ENCODE results near the gene FRMD3.
"Not testable (repeated sequence)": the region's sequence is repeated elsewhere in the genome, so short reads cannot be mapped to it uniquely, and the experiment has no call there.

FRMD3 gene

DNA sequence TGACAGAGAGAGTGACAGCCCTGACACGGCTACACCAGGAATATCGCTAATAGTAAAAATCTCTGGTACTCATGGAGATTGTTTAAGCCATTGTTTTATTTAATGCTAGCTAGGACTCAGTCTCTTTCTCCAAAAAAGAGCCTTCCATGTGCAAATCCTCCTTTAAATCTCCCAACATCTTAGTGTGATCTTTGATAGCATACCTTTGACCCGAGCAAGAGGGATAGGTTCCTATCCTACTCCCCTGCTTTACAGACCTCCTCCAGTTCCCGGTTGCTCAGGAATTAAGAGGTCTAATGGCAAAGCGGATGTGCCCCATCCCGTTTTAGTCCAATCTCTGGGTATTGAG, 663 bp upstream of the FRMD3 start:
- no peaks in the 10 kb centered on the region for H3K9me3 Mint-ChIP-seq
- no peaks in the 10 kb centered on the region for H3K36me3 Mint-ChIP-seq (ENCODE audit: low read depth)
- DNase-seq: no peak
- H3K27ac Mint-ChIP-seq: no peak overlapping the region
- peaks cover 42% of the 10 kb centered on the region for H3K27me3 Mint-ChIP-seq
- peak overlapping the region; percentile 46 for H3K4me3 Mint-ChIP-seq
- peaks cover 6% of the 10 kb centered on the region for H3K4me1 Mint-ChIP-seq (ENCODE audit: low read depth)

DNA sequence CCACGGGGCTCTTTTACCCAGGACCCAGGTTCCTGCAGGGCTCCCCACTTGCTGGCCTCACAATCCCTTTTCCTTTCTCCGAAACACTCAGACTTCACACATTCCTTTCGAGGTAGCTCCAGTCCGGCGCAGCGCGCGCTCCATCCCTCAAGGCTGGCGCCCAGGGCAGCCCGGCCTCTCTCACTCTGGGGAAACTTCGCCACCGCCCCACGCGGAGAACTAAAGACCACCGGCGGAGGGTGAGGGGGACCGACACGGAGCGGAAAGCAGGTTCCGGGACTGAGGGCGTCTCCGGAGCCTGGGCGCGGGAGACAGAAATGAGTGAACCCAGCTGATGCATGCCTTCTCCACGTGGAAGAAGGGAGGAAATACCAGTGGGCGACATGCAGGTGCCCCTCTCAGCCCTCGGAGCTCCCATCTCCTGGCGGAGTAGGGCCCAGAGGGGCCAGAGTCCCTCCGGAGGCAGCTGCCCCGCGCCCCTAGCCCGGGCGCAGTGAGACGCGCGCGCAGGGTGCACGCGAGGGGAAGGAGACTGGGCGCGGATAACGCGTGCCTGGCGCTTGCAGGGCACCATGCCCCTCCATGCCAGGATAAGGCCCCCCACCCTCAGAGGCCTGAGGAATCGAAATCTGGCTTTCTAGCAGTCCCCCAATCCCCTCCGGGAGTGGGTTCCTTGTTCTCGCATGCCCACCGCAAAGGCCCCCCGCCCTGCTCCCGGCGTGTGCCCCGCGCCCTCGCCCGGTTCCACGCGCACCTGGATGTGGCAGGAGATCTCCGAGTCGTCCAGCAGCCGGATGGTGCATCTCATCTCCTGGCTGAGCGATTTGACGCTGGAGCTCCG, 650 bp downstream of the FRMD3 start:
- Mint-ChIP-seq H3K9me3 (no peaks in the 10 kb centered on the region), H3K27ac (no peak overlapping the region), H3K36me3 (ENCODE audit: low read depth) (no peaks in the 10 kb centered on the region), H3K4me3 (no peak overlapping the region), H3K27me3 (peaks cover 42% of the 10 kb centered on the region), H3K4me1 (ENCODE audit: low read depth) (peaks cover 6% of the 10 kb centered on the region)
- no peak for DNase-seq

DNA sequence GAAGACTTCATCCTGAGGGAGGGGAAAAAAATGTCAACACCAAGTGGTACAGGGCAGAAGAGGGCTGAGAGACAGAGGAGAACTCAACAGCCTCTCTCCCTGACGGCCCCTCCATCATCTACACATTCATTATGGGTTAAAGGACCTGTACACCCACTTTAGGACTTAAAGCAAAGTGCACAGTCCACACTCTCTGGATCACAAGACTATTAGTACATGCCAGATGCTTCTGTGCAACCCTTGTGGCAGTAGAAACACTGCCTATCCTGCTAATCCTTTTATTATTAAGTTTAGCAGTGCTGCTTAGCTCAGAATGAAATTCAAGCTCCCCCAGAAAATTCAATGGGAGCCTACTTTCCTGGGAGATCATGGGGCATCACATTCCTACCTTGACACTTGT, 1.9 kb downstream of the FRMD3 start:
- Mint-ChIP-seq H3K36me3 (ENCODE audit: low read depth) (no peaks in the 10 kb centered on the region), H3K27ac (no peak overlapping the region), H3K4me3 (no peak overlapping the region), H3K9me3 (no peaks in the 10 kb centered on the region), H3K4me1 (ENCODE audit: low read depth) (peaks cover 6% of the 10 kb centered on the region), H3K27me3 (peaks cover 42% of the 10 kb centered on the region)
- no peak for DNase-seq

DNA sequence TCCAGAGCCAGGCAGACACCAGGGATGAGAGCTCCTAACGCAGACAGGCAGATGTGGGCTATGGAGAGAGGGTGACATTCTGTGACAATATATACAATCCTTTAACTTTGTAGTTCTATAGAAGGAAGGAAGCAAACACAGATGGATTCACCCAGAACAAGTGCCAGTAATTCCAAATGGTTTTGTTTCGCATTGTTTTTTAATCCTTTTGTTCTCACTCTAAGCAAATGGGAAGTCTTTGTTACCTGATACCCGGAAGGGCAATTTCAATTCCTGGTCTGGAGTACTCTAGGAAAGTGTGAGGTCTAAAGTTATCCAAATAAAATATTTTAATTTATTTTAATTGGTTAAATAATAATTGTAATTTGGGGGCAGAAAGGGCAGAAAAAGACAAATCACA, 2.5 kb downstream of the FRMD3 start:
- Mint-ChIP-seq H3K4me3 (no peak overlapping the region), H3K27me3 (peaks cover 37% of the 10 kb centered on the region), H3K4me1 (ENCODE audit: low read depth) (peaks cover 6% of the 10 kb centered on the region), H3K36me3 (ENCODE audit: low read depth) (no peaks in the 10 kb centered on the region), H3K27ac (no peak overlapping the region), H3K9me3 (no peaks in the 10 kb centered on the region)
- DNase-seq: no peak

DNA sequence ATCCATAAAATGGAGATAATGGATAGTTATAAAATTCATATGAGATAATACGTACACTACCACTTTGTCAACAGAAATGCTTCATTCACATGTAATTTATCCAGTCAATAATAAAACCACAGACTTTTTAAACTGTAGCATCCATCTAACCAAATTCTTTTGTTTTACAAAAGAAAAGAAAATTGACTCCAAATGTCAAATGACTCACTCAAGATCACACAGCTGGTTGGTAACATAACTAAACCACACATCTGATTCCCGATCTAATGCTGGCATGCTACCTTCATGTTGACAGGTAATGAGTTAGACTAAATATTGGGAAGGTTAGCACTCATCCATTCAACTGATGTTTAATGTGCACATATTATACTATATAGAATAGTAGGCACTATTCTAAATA, 4.9 kb downstream of the FRMD3 start:
- H3K36me3 Mint-ChIP-seq (ENCODE audit: low read depth): no peaks in the 10 kb centered on the region
- H3K4me3 Mint-ChIP-seq: no peak overlapping the region
- peaks cover 8% of the 10 kb centered on the region for H3K9me3 Mint-ChIP-seq
- peaks cover 13% of the 10 kb centered on the region for H3K27me3 Mint-ChIP-seq
- H3K4me1 Mint-ChIP-seq (ENCODE audit: low read depth): no peaks in the 10 kb centered on the region
- H3K27ac Mint-ChIP-seq: no peak overlapping the region
- DNase-seq: no peak

DNA sequence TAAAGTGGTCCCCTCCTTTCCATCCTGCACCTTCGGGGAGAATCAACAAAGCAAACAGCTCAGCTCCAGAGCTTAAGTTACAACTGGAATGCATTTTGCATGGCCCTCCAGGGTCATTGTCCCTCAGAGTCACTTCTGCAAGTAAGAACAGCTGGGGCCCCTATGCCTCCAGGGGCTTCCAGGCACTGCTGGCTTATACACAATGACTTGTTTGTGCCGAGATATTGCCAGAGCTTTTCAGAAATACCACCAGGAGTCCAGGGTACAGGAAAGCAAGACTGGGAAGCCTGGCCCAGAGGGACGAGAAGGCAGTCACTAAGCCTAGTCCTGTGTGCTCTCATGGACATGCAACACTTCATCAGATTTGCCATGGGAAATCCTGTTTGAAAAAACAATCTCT, 11.3 kb downstream of the FRMD3 start:
- Mint-ChIP-seq H3K4me1 (ENCODE audit: low read depth) (no peaks in the 10 kb centered on the region), H3K9me3 (peaks cover 8% of the 10 kb centered on the region), H3K36me3 (ENCODE audit: low read depth) (no peaks in the 10 kb centered on the region), H3K27me3 (no peaks in the 10 kb centered on the region), H3K27ac (no peak overlapping the region), H3K4me3 (no peak overlapping the region)
- DNase-seq: no peak

DNA sequence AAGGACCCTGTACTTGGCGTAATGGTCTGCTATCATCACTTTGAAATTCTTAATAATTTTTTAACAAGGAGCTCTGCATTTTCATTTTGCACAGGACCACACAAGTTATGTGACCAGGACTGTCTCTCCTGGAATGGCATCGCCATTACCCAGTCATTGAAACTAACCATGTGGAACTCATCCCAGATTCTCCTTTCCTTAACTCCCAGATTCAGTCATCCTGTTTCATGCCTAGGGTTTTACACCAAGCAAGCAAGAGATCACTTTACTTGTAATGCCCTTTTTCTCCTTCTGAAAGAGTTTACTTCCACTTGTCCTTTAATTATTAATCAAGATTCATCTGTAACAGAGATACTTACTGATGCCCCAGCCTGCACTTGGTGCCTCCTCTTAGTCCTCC, 12.0 kb downstream of the FRMD3 start:
- H3K4me1 Mint-ChIP-seq (ENCODE audit: low read depth): no peaks in the 10 kb centered on the region
- H3K27me3 Mint-ChIP-seq: no peaks in the 10 kb centered on the region
- H3K9me3 Mint-ChIP-seq: peaks cover 8% of the 10 kb centered on the region
- H3K4me3 Mint-ChIP-seq: no peak overlapping the region
- no peaks in the 10 kb centered on the region for H3K36me3 Mint-ChIP-seq (ENCODE audit: low read depth)
- H3K27ac Mint-ChIP-seq: no peak overlapping the region
- no peak for DNase-seq

DNA sequence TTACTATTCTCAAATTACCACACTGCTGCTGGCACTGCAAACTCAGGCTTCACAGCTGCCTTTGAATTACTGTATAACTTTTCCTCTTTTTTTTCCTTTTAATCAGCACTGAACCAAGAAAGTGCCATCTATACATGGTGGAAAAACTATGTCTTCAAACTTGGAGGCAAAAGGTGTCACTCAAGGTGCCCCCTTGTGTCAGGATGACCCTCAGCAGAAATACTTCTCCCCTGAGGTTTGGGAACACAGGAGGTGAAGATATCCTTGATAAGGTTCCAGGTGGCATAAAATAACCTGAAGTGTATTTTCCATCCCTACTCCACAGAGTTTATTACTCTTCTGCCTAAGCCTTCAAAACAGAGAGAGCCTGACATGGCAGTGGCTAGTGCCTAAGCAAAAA, 14.5 kb downstream of the FRMD3 start:
- Mint-ChIP-seq H3K4me1 (ENCODE audit: low read depth) (no peaks in the 10 kb centered on the region), H3K27ac (no peak overlapping the region), H3K4me3 (no peak overlapping the region), H3K9me3 (peaks cover 3% of the 10 kb centered on the region), H3K36me3 (ENCODE audit: low read depth) (no peaks in the 10 kb centered on the region), H3K27me3 (no peaks in the 10 kb centered on the region)
- DNase-seq: no peak

DNA sequence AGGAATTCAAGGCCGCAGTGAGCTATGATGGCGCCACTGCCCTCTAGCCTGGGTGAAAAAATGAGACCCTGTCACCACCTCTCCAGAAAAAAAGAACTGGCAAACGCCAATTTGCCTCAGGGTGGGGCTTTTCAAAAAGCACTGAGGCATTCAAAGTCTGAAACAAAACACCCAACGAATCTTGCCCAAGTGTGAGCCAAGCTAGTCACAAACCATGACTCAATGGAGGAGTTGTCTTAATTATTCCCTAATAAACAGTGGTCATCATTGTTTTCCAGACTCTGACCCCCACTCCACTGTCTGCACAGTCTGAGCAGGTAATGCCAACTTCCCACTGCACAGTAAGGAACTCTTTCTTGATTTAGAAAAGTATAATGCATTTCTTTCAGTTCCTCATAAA, 16.8 kb downstream of the FRMD3 start:
- H3K27me3 Mint-ChIP-seq: peaks cover 3% of the 10 kb centered on the region
- no peaks in the 10 kb centered on the region for H3K4me1 Mint-ChIP-seq (ENCODE audit: low read depth)
- no peak for DNase-seq

DNA sequence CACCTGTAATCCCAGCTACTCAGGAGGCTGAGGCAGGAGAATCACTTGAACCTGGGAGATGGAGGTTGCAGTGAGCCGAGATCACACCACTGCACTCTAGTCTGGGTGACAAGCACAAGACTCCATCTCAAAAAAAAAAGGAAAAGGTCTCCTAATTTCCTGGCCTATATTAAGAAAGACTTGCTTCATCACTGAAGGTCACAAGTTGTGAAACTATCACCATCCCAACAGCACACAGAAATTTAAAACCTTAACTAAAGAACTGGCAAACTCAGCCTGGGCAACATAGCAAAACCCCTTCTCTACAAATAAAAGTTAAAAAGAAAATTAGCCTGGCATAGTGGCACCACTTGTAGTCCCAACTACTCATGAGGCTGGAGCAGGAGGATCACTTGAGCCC, 17.2 kb downstream of the FRMD3 start:
- H3K4me1 Mint-ChIP-seq (ENCODE audit: low read depth): no peaks in the 10 kb centered on the region
- no peak overlapping the region for H3K4me3 Mint-ChIP-seq

More for the DNA sequence above, 16.8 kb downstream of the FRMD3 start:
- H3K9me3 Mint-ChIP-seq: peaks cover 3% of the 10 kb centered on the region
- no peaks in the 10 kb centered on the region for H3K36me3 Mint-ChIP-seq (ENCODE audit: low read depth)
- H3K27ac Mint-ChIP-seq: no peak overlapping the region
- no peak overlapping the region for H3K4me3 Mint-ChIP-seq

DNA sequence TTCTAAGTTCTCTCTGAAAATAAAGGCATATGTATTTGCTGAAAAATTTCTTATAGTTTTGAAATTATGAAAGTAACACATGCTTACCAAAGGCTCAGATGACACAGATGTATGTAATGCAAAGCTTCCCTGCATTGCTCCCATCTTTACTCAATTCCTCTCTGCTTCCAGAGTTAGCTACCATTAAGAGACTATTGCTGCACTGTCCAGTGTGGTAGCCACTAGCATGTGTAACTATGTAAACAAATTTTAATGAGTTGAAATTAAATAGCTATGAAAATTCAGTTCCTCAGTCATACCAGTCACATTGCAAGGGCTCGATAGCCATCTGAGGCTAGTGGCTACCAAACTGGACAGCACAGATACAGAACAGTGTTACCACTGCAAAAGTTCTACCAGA, 17.9 kb downstream of the FRMD3 start:
- Mint-ChIP-seq H3K4me3 (no peak overlapping the region), H3K27ac (no peak overlapping the region), H3K4me1 (ENCODE audit: low read depth) (no peaks in the 10 kb centered on the region), H3K27me3 (peaks cover 6% of the 10 kb centered on the region), H3K36me3 (ENCODE audit: low read depth) (no peaks in the 10 kb centered on the region), H3K9me3 (peaks cover 3% of the 10 kb centered on the region)
- no peak for DNase-seq

More for the DNA sequence above, 17.2 kb downstream of the FRMD3 start:
- DNase-seq: no peak
- no peaks in the 10 kb centered on the region for H3K36me3 Mint-ChIP-seq (ENCODE audit: low read depth)
- H3K27me3 Mint-ChIP-seq: peaks cover 3% of the 10 kb centered on the region
- H3K27ac Mint-ChIP-seq: no peak overlapping the region
- H3K9me3 Mint-ChIP-seq: peaks cover 3% of the 10 kb centered on the region

DNA sequence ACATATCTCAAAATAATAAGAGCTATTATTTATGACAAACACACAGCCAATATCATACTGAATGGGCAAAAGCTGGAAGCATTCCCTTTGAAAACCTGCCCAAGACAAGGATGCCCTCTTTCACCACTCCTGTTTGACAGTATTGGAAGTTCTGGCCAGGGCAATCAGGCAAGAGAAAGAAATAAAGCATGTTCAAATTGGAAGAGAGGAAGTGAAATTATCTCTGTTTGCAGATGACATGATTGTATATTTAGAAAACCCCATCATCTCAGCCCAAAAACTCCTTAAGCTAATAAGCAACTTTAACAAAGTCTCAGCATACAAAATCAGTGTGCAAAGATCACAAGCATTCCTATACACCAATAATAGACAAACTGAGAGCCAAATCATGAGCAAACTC, 20.2 kb downstream of the FRMD3 start:
- H3K9me3 Mint-ChIP-seq; H3K36me3 Mint-ChIP-seq (ENCODE audit: low read depth); H3K27ac Mint-ChIP-seq; H3K4me1 Mint-ChIP-seq (ENCODE audit: low read depth); H3K4me3 Mint-ChIP-seq; DNase-seq; H3K27me3 Mint-ChIP-seq: not testable (repeated sequence)

DNA sequence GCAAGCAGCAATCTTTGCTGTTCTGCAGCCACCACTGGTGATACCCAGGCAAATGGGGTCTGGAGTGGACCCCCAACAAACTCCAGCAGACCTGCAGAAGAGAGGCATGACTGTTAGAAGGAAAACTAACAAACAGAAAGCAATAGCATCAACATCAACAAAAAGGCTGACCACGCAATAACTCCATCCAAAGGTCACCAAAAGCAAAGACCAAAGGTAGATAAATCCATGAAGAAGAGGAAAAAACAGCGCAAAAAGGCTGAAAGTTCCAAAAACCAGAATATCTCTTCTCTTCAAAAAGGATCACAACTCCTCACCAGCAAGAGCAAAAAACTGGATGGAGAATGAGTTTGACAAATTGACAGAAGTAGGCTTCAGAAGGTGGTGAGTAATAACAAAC, 23.4 kb downstream of the FRMD3 start:
- no peaks in the 10 kb centered on the region for H3K36me3 Mint-ChIP-seq (ENCODE audit: low read depth)
- DNase-seq: no peak
- no peak overlapping the region for H3K27ac Mint-ChIP-seq
- H3K4me1 Mint-ChIP-seq (ENCODE audit: low read depth): no peaks in the 10 kb centered on the region
- peaks cover 6% of the 10 kb centered on the region for H3K27me3 Mint-ChIP-seq
- H3K9me3 Mint-ChIP-seq: peaks cover 2% of the 10 kb centered on the region
- no peak overlapping the region for H3K4me3 Mint-ChIP-seq

DNA sequence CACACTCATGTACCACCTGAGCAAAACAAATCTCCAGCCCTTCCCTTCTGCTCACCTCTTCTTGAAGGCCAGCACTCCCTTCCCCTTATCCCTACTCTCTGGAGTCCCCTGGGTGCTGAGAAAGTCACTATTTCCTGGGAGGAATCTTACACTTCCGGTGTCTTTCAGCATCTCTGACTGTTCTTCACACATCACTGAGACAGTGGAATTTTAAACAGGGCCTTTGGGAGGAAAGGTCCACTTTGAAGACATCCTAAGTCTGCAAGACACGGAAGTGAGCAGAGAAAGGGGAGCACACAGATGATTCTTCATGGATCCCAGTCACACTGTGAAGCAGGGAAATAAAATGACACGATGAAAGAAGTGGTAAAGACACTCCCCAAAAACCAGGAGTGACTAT, 25.6 kb downstream of the FRMD3 start:
- no peaks in the 10 kb centered on the region for H3K36me3 Mint-ChIP-seq (ENCODE audit: low read depth)
- no peak overlapping the region for H3K4me3 Mint-ChIP-seq
- H3K4me1 Mint-ChIP-seq (ENCODE audit: low read depth): peaks cover 7% of the 10 kb centered on the region
- DNase-seq: no peak
- no peak overlapping the region for H3K27ac Mint-ChIP-seq
- H3K27me3 Mint-ChIP-seq: peaks cover 4% of the 10 kb centered on the region
- no peaks in the 10 kb centered on the region for H3K9me3 Mint-ChIP-seq

DNA sequence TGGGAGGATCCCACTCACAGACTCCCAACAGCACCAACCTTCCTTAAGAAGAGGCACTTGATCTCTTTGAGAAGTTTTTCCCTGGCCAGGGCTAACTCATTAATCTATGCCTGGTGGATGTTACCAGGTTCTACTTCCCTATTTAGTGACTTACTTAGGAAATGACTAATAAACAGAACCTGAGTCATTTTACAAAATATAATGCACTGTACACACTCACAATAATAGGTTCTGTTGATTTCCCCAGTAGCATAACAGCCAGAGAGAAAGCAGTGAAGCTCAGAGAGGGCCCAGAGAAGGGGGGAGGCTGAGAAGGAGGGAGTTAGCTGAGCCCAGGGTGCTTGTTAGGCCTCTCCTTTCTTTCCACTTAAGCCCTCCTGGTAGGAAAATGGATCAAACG, 27.1 kb downstream of the FRMD3 start:
- Mint-ChIP-seq H3K27ac (no peak overlapping the region), H3K36me3 (ENCODE audit: low read depth) (no peaks in the 10 kb centered on the region), H3K27me3 (peaks cover 2% of the 10 kb centered on the region), H3K9me3 (no peaks in the 10 kb centered on the region), H3K4me1 (ENCODE audit: low read depth) (peaks cover 7% of the 10 kb centered on the region), H3K4me3 (no peak overlapping the region)
- no peak for DNase-seq

DNA sequence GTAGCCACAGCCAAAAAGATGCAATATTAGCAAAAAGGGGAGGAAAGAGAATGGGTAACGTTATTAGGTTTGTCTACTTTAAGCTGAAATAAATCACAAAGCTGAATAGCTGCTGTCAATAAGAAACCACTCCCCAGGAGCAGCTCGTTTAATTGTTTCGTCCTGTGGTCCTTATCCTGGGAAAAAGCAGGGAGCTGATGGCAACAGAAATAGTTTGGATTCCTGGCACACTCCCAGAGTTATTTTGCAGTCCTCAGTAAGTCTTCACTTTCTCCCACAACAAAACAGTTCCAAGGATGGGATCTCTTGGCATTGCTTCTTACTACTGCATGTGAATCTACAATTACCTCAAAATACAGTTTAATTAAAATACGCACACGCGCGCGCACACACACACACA, 28.8 kb downstream of the FRMD3 start:
- no peak overlapping the region for H3K27ac Mint-ChIP-seq
- H3K4me3 Mint-ChIP-seq: no peak overlapping the region
- no peaks in the 10 kb centered on the region for H3K36me3 Mint-ChIP-seq (ENCODE audit: low read depth)
- H3K4me1 Mint-ChIP-seq (ENCODE audit: low read depth): peaks cover 7% of the 10 kb centered on the region
- no peaks in the 10 kb centered on the region for H3K9me3 Mint-ChIP-seq
- H3K27me3 Mint-ChIP-seq: no peaks in the 10 kb centered on the region
- no peak for DNase-seq
